SK-N-SH treated with all-trans-retinoic acid at 6 μM for 48 hours (cell line): ENCODE results near the gene RNF125.

Experiments used
- ATAC-seq: fragments of 200-7000 bp; cut with Tn5 transposase; 3 replicates; pipeline ENCODE4 v1.9.1; 2020; ENCODE audit warnings: mild to moderate bottlenecking, moderate library complexity
- ARNTL ChIP-seq: fragments of 450-650 bp; formaldehyde crosslinking; IDR thresholded peaks from 2 replicates; pipeline ENCODE4 v1.5.0; 2020; ENCODE audit warnings: low read depth, mild to moderate bottlenecking, moderate library complexity, borderline replicate concordance
- BACH2 ChIP-seq: fragments of 250-450 bp; sonication (Bioruptor Pico); IDR thresholded peaks from 2 replicates; pipeline ENCODE4 v1.9.0; 2021; ENCODE audit warnings: mild to moderate bottlenecking, borderline replicate concordance
- CSDC2 ChIP-seq: fragments of 250-450 bp; sonication (Bioruptor Pico); IDR thresholded peaks from 2 replicates; pipeline ENCODE4 v1.5.0; 2020; ENCODE audit warnings: mild to moderate bottlenecking, moderate library complexity
- ESRRG ChIP-seq: fragments of 250-450 bp; sonication (Bioruptor Pico); IDR thresholded peaks from 2 replicates; pipeline ENCODE4 v1.6.1; 2021; ENCODE audit warnings: mild to moderate bottlenecking
- GLIS3 ChIP-seq: fragments of 250-450 bp; sonication (Bioruptor Pico); IDR thresholded peaks from 2 replicates; pipeline ENCODE4 v1.5.0; 2020; ENCODE audit warnings: mild to moderate bottlenecking, moderate library complexity
- ISL1 ChIP-seq: fragments of 250-450 bp; sonication (Bioruptor Pico); IDR thresholded peaks from 2 replicates; pipeline ENCODE4 v2.1.2; 2022; ENCODE audit warnings: mild to moderate bottlenecking, moderate library complexity
- PPARA ChIP-seq: fragments of 250-450 bp; sonication (Bioruptor Pico); IDR thresholded peaks from 2 replicates; pipeline ENCODE4 v1.5.0; 2020; ENCODE audit warnings: mild to moderate bottlenecking, borderline replicate concordance
- RARB ChIP-seq: fragments of 250-450 bp; sonication (Bioruptor Pico); IDR thresholded peaks from 2 replicates; pipeline ENCODE4 v1.8.0; 2021; ENCODE audit warnings: mild to moderate bottlenecking, moderate library complexity
- SNAI2 ChIP-seq: fragments of 250-450 bp; sonication (Bioruptor Pico); IDR thresholded peaks from 2 replicates; pipeline ENCODE4 v1.5.0; 2020; ENCODE audit warnings: mild to moderate bottlenecking, moderate library complexity
- TCF4 ChIP-seq: fragments of 250-450 bp; sonication (Bioruptor Pico); IDR thresholded peaks from 2 replicates; pipeline ENCODE4 v1.8.0; 2021; ENCODE audit warnings: mild to moderate bottlenecking, moderate library complexity, borderline replicate concordance
- TOX ChIP-seq: fragments of 250-450 bp; sonication (Bioruptor Pico); IDR thresholded peaks from 2 replicates; pipeline ENCODE4 v1.8.0; 2021; ENCODE audit warnings: mild to moderate bottlenecking, moderate library complexity, borderline replicate concordance
- ZC3H10 ChIP-seq: fragments of 250-450 bp; sonication (Bioruptor Pico); IDR thresholded peaks from 2 replicates; pipeline ENCODE4 v1.5.1; 2021; ENCODE audit warnings: mild to moderate bottlenecking, moderate library complexity
- ZFP3 ChIP-seq: fragments of 250-450 bp; sonication (Bioruptor Pico); IDR thresholded peaks from 2 replicates; pipeline ENCODE4 v1.5.0; 2020; ENCODE audit warnings: mild to moderate bottlenecking, moderate library complexity
- ZFP30 ChIP-seq: fragments of 450-650 bp; formaldehyde crosslinking; IDR thresholded peaks from 2 replicates; pipeline ENCODE4 v1.5.0; 2022; ENCODE audit warnings: mild to moderate bottlenecking, moderate library complexity
- ZNF565 ChIP-seq: fragments of 450-650 bp; formaldehyde crosslinking; conservative IDR thresholded peaks from 2 replicates; pipeline ENCODE4 v1.5.0; 2020; ENCODE audit warnings: low read depth, mild to moderate bottlenecking, moderate library complexity
- ZNF70 ChIP-seq: fragments of 450-650 bp; formaldehyde crosslinking; IDR thresholded peaks from 2 replicates; pipeline ENCODE4 v1.5.0; 2020; ENCODE audit warnings: mild to moderate bottlenecking, moderate library complexity
- ZNF8 ChIP-seq: fragments of 450-650 bp; formaldehyde crosslinking; IDR thresholded peaks from 2 replicates; pipeline ENCODE4 v1.5.0; 2020; ENCODE audit warnings: mild to moderate bottlenecking, moderate library complexity
- TF ChIP-seq, protein P1 (sequence below): fragments of 250-450 bp; sonication (Bioruptor Pico); IDR thresholded peaks from 2 replicates; pipeline ENCODE4 v1.5.1; 2020; ENCODE audit warnings: low read depth, mild to moderate bottlenecking, moderate library complexity
- TF ChIP-seq, protein P2 (sequence below): fragments of 250-450 bp; sonication (Bioruptor Pico); IDR thresholded peaks from 2 replicates; pipeline ENCODE4 v1.8.0; 2020; ENCODE audit warnings: mild to moderate bottlenecking, moderate library complexity, borderline replicate concordance
- TF ChIP-seq, protein P3 (sequence below): fragments of 250-450 bp; sonication (Bioruptor Pico); IDR thresholded peaks from 2 replicates; pipeline ENCODE4 v1.5.0; 2020; ENCODE audit warnings: mild to moderate bottlenecking, moderate library complexity
- TF ChIP-seq, protein P4 (sequence below): fragments of 250-450 bp; sonication (Bioruptor Pico); IDR thresholded peaks from 2 replicates; pipeline ENCODE4 v1.8.0; 2021; ENCODE audit warnings: low read depth, mild to moderate bottlenecking, moderate library complexity, borderline replicate concordance
- TF ChIP-seq, protein P5 (sequence below): fragments of 250-450 bp; sonication (Bioruptor Pico); IDR thresholded peaks from 2 replicates; pipeline ENCODE4 v1.5.1; 2021; ENCODE audit warnings: mild to moderate bottlenecking, moderate library complexity

Gene RNF125

DNA sequence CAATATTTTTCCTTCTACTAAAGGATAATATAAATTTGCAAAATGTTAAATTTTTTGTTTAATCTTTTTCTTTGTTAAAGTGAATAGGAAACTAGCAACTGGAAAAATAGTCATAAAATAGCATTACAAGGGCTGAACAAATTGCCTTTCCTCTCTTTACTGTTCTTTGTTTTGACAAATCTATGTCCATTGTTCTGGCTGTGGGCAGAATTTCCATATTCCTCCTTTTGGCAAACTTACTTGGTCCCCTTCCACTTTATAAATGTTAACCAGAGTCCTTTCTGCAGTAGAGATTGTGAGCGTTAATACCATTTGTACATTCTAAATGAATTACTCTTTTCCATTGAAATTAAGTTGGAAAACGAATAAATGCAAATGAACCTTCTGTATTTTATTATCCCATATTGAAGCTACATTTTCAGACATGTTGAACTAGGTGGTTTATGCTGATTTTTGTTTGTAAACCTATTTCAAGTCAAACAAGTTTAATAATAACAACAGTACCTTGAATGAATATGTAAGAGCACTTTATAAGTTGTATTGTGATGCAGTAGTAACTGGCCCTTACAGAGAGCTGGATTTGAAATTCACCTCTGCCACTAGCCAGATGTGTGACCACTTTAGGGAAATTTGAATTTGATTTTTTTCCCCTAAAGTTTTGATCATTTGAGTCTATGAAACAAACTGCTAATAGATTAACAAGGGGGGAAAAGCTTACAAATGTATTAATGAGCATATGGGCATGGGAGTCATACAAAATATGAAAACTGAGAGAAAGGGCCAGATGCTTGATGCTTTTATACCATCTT is 3.3 kb downstream of the RNF125 start:
- no peak for ATAC-seq
- TF ChIP-seq, protein P1, sequence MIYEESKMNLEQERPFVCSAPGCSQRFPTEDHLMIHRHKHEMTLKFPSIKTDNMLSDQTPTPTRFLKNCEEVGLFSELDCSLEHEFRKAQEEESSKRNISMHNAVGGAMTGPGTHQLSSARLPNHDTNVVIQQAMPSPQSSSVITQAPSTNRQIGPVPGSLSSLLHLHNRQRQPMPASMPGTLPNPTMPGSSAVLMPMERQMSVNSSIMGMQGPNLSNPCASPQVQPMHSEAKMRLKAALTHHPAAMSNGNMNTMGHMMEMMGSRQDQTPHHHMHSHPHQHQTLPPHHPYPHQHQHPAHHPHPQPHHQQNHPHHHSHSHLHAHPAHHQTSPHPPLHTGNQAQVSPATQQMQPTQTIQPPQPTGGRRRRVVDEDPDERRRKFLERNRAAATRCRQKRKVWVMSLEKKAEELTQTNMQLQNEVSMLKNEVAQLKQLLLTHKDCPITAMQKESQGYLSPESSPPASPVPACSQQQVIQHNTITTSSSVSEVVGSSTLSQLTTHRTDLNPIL (CRISPR knock-in tag): no peak
- TF ChIP-seq, protein P2, sequence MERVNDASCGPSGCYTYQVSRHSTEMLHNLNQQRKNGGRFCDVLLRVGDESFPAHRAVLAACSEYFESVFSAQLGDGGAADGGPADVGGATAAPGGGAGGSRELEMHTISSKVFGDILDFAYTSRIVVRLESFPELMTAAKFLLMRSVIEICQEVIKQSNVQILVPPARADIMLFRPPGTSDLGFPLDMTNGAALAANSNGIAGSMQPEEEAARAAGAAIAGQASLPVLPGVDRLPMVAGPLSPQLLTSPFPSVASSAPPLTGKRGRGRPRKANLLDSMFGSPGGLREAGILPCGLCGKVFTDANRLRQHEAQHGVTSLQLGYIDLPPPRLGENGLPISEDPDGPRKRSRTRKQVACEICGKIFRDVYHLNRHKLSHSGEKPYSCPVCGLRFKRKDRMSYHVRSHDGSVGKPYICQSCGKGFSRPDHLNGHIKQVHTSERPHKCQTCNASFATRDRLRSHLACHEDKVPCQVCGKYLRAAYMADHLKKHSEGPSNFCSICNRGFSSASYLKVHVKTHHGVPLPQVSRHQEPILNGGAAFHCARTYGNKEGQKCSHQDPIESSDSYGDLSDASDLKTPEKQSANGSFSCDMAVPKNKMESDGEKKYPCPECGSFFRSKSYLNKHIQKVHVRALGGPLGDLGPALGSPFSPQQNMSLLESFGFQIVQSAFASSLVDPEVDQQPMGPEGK (CRISPR knock-in tag): no peak
- no peak for TF ChIP-seq PPARA (CRISPR knock-in tag)
- no peak for TF ChIP-seq ZNF8 (CRISPR knock-in tag)
- TF ChIP-seq, protein P3, sequence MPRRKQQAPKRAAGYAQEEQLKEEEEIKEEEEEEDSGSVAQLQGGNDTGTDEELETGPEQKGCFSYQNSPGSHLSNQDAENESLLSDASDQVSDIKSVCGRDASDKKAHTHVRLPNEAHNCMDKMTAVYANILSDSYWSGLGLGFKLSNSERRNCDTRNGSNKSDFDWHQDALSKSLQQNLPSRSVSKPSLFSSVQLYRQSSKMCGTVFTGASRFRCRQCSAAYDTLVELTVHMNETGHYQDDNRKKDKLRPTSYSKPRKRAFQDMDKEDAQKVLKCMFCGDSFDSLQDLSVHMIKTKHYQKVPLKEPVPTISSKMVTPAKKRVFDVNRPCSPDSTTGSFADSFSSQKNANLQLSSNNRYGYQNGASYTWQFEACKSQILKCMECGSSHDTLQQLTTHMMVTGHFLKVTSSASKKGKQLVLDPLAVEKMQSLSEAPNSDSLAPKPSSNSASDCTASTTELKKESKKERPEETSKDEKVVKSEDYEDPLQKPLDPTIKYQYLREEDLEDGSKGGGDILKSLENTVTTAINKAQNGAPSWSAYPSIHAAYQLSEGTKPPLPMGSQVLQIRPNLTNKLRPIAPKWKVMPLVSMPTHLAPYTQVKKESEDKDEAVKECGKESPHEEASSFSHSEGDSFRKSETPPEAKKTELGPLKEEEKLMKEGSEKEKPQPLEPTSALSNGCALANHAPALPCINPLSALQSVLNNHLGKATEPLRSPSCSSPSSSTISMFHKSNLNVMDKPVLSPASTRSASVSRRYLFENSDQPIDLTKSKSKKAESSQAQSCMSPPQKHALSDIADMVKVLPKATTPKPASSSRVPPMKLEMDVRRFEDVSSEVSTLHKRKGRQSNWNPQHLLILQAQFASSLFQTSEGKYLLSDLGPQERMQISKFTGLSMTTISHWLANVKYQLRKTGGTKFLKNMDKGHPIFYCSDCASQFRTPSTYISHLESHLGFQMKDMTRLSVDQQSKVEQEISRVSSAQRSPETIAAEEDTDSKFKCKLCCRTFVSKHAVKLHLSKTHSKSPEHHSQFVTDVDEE (CRISPR knock-in tag): no peak
- TF ChIP-seq TCF4 (CRISPR knock-in tag): no peak
- no peak for TF ChIP-seq GLIS3 (CRISPR knock-in tag)
- TF ChIP-seq, protein P4, sequence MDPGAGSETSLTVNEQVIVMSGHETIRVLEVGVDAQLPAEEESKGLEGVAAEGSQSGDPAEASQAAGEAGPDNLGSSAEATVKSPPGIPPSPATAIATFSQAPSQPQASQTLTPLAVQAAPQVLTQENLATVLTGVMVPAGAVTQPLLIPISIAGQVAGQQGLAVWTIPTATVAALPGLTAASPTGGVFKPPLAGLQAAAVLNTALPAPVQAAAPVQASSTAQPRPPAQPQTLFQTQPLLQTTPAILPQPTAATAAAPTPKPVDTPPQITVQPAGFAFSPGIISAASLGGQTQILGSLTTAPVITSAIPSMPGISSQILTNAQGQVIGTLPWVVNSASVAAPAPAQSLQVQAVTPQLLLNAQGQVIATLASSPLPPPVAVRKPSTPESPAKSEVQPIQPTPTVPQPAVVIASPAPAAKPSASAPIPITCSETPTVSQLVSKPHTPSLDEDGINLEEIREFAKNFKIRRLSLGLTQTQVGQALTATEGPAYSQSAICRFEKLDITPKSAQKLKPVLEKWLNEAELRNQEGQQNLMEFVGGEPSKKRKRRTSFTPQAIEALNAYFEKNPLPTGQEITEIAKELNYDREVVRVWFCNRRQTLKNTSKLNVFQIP (CRISPR knock-in tag): no peak
- TF ChIP-seq, protein P5, sequence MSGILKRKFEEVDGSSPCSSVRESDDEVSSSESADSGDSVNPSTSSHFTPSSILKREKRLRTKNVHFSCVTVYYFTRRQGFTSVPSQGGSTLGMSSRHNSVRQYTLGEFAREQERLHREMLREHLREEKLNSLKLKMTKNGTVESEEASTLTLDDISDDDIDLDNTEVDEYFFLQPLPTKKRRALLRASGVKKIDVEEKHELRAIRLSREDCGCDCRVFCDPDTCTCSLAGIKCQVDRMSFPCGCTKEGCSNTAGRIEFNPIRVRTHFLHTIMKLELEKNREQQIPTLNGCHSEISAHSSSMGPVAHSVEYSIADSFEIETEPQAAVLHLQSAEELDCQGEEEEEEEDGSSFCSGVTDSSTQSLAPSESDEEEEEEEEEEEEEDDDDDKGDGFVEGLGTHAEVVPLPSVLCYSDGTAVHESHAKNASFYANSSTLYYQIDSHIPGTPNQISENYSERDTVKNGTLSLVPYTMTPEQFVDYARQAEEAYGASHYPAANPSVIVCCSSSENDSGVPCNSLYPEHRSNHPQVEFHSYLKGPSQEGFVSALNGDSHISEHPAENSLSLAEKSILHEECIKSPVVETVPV (CRISPR knock-in tag): no peak

DNA sequence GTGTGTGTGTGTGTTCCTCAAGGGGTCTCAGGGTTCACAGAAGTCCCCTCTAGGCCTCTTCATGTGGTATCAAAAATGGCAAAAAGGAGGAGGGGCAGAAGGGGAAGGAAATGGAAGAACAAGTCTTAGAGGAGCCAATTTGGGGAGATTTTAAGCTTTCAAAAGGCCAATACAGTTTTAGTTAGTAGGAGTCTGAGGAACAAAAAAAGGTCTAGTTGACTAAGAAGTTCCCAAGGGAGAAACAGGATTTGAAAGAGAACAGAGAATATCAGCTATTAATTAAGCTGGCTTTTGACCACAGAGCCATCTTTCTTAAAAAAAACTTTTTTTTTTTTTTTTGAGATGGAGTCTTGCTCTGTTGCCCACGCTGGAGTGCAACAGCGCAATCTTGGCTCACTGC is 7.1 kb downstream of the RNF125 start:
- TF ChIP-seq SNAI2: no peak
- no peak for ATAC-seq

DNA sequence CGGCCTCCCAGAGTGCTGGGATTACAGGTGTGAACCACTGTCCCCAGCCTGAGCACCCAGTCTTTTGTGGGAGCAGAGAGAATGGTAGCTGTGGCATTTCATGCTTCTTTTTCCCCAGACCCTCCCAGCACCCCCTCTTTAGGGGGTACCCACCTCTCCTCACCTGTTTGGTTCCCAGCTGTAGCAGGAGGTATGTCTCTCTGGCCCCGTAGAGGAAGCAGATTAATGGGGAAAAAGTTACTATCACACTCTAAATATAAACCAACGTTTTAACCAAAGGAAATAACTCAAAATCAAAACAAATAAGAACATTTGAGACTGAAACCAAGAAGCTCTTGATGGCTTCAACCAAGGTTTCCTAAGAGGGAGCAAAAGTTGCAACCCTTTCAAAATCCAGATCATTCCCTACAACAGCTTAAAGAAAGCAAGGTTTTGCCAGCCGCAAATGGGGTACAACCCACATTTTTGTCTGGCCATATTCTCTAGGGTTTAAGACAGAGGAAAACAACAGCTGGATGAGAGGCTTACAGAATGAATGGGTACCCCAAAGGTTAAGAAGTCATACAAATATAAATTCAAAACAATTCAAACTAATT is 8.0 kb downstream of the RNF125 start:
- no peak for ATAC-seq
- TF ChIP-seq, protein P5 (CRISPR knock-in tag): no peak
- no peak for TF ChIP-seq ZC3H10
- no peak for TF ChIP-seq ZFP30 (CRISPR knock-in tag)
- TF ChIP-seq ARNTL (CRISPR knock-in tag): no peak
- no peak for TF ChIP-seq PPARA (CRISPR knock-in tag)
- TF ChIP-seq CSDC2 (CRISPR knock-in tag): no peak
- no peak for TF ChIP-seq TCF4 (CRISPR knock-in tag)
- TF ChIP-seq, protein P4 (CRISPR knock-in tag): no peak
- TF ChIP-seq GLIS3 (CRISPR knock-in tag): no peak
- TF ChIP-seq ISL1 (CRISPR knock-in tag): no peak
- TF ChIP-seq ZNF70: no peak
- no peak for TF ChIP-seq RARB
- no peak for TF ChIP-seq BACH2
- TF ChIP-seq TOX (CRISPR knock-in tag): no peak
- TF ChIP-seq ZNF565 (CRISPR knock-in tag): no peak
- no peak for TF ChIP-seq ESRRG (CRISPR knock-in tag)
- TF ChIP-seq SNAI2: no peak
- no peak for TF ChIP-seq ZFP3 (CRISPR knock-in tag)
